ENCODE results near the gene SARNP. TPM values are rescaled to one million over a fixed set of nuclear protein-coding genes. Genes with fewer than 3 reads are reported as not detected.
"Not testable (repeated sequence)": the region's sequence is repeated elsewhere in the genome, so short reads cannot be mapped to it uniquely, and the experiment has no call there.

The SARNP gene
- 61.9 TPM for total RNA-seq

GRCh38 chr12:55817345-55818139 lies at the start of gene SARNP, which contains the start of gene ORMDL2:
TSS of gene SARNP (minus strand) at chr12:55817724. CDS start at chr12:55817701, 23 bp downstream.
TSS of gene ORMDL2 (plus strand) at chr12:55818041. CDS start at chr12:55819000, 959 bp downstream.
- DNase-seq (ENCODE audit: low spot score) = peak; percentile 99

GRCh38 chr12:55866454-55867004 lies 49.0 kb upstream of the SARNP start:
- not testable (repeated sequence) for DNase-seq (ENCODE audit: low spot score)

- DNase-seq (ENCODE audit: low spot score) = no peak
These were observed 47.8 kb upstream of the SARNP start for GRCh38 chr12:55865327-55865726.

GRCh38 chr12:55862931-55863330 lies 45.4 kb upstream of the SARNP start:
- DNase-seq (ENCODE audit: low spot score) = not testable (repeated sequence)

GRCh38 chr12:55862286-55862685 lies 44.8 kb upstream of the SARNP start:
- no peak for DNase-seq (ENCODE audit: low spot score)

GRCh38 chr12:55861871-55862270 lies 44.3 kb upstream of the SARNP start:
- DNase-seq (ENCODE audit: low spot score) = no peak

- no peak for DNase-seq (ENCODE audit: low spot score)
These were observed 43.9 kb upstream of the SARNP start for GRCh38 chr12:55861396-55861795.

GRCh38 chr12:55852740-55853139 lies 35.2 kb upstream of the SARNP start:
- DNase-seq (ENCODE audit: low spot score) = no peak

GRCh38 chr12:55850893-55851292 lies 33.4 kb upstream of the SARNP start:
- DNase-seq (ENCODE audit: low spot score) = no peak

- no peak for DNase-seq (ENCODE audit: low spot score)
These were observed 32.9 kb upstream of the SARNP start for GRCh38 chr12:55850401-55850800.

GRCh38 chr12:55849616-55850343 lies 32.3 kb upstream of the SARNP start:
- no peak for DNase-seq (ENCODE audit: low spot score)

- DNase-seq (ENCODE audit: low spot score) = peak; percentile 90
These were observed 30.2 kb upstream of the SARNP start for GRCh38 chr12:55847603-55848291.

- DNase-seq (ENCODE audit: low spot score) = no peak
These were observed 29.5 kb upstream of the SARNP start for GRCh38 chr12:55847033-55847432.

- DNase-seq (ENCODE audit: low spot score) = no peak
These were observed 28.4 kb upstream of the SARNP start for GRCh38 chr12:55845785-55846496.

- no peak for DNase-seq (ENCODE audit: low spot score)
These were observed 27.8 kb upstream of the SARNP start for GRCh38 chr12:55845361-55845760.

- DNase-seq (ENCODE audit: low spot score) = no peak
These were observed 27.4 kb upstream of the SARNP start for GRCh38 chr12:55844961-55845360.

- DNase-seq (ENCODE audit: low spot score) = no peak
These were observed 25.9 kb upstream of the SARNP start for GRCh38 chr12:55843431-55843830.

GRCh38 chr12:55842681-55843429 lies 25.3 kb upstream of the SARNP start, which contains the start of gene MMP19:
TSS of gene MMP19 (minus strand) at chr12:55842936. CDS start at chr12:55842830, 106 bp downstream.
- no peak for DNase-seq (ENCODE audit: low spot score)

GRCh38 chr12:55840581-55841351 lies 23.2 kb upstream of the SARNP start:
- DNase-seq (ENCODE audit: low spot score) = no peak
